ENCODE data around the gene HOXD4. TPM values are rescaled to one million over a fixed set of nuclear protein-coding genes. Genes with fewer than 3 reads are reported as not detected.

The HOXD4 gene
- total and polyA plus RNA-seq, 3 donors from 2014 or later = 2.7 to 13.3 (median 11.5) TPM

DNA sequence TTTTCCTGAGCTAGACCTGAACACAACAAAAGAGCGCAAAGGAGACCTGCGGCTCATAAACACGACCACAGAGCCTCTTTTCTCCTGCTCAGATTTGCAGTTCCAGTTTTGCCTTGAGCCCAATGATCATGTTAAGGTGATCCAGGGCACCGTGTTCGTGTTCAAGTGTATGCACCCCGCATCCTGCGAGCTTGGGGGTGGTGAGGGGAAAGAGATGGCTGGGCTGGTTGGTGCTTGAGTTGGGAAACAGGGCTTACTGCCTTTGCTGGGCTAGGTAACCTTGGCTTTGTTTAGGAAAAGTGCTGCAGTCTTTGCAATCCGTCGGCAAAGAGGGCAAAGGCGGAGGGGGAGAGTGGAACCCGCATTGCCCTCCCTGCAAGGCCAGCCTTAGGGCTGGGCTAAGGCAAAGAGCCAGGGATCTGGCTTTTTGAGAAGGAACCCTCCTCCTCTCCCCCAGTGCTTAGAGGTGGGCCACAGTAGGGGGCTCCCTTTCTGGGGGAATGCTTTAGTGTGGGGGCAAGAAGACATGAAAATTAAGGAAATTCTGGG, 33.5 kb upstream of the HOXD4 start:
- Histone ChIP-seq H3K9me3 (no peaks in the 10 kb centered on the region), H3K27ac (peak overlapping the region; percentile 95 to 98), H3K27me3 (no peaks in the 10 kb centered on the region), H3K4me1 (no peaks in the 10 kb centered on the region), H3K4me3 (peak overlapping the region; percentile 46 to 51), H3K36me3 (ENCODE audit: low read depth, missing control alignments) (no peaks in the 10 kb centered on the region)
- WGBS, 2 donors = 6 to 10% methylated on average over 11 of the region's 11 CpGs
- no peak for DNase-seq
- no peak for TF ChIP-seq POLR2A (IDR thresholded peaks at IDR 0.05)
- TF ChIP-seq, protein P1, sequence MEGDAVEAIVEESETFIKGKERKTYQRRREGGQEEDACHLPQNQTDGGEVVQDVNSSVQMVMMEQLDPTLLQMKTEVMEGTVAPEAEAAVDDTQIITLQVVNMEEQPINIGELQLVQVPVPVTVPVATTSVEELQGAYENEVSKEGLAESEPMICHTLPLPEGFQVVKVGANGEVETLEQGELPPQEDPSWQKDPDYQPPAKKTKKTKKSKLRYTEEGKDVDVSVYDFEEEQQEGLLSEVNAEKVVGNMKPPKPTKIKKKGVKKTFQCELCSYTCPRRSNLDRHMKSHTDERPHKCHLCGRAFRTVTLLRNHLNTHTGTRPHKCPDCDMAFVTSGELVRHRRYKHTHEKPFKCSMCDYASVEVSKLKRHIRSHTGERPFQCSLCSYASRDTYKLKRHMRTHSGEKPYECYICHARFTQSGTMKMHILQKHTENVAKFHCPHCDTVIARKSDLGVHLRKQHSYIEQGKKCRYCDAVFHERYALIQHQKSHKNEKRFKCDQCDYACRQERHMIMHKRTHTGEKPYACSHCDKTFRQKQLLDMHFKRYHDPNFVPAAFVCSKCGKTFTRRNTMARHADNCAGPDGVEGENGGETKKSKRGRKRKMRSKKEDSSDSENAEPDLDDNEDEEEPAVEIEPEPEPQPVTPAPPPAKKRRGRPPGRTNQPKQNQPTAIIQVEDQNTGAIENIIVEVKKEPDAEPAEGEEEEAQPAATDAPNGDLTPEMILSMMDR (IDR thresholded peaks at IDR 0.05) = no peak
- intact Hi-C loops (cut with DNase I; ENCODE audit: low total_unique reads) = no loop called here

DNA sequence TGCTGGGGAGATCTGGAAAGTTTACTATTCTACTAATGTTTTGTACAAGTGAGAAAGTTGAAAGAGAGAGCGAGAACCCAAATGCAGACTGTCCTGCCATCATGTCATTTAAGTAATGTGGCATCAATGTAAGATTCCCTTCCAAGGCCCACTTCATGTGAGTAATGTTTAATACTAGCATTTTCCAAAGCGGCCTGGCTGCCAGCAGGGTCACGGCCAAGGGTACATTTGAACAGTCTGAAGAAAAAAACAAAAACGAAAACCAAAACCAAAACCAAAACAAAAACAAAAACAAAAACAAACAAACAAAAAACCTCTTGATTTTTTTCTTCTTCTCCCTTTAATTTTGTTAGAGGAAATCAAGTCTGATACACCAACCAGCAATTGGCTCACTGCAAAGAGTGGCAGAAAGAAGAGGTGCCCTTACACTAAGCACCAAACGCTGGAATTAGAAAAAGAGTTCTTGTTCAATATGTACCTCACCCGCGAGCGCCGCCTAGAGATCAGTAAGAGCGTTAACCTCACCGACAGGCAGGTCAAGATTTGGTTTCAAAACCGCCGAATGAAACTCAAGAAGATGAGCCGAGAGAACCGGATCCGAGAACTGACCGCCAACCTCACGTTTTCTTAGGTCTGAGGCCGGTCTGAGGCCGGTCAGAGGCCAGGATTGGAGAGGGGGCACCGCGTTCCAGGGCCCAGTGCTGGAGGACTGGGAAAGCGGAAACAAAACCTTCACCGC, 32.6 kb upstream of the HOXD4 start:
- Histone ChIP-seq H3K4me1 (no peaks in the 10 kb centered on the region), H3K9me3 (no peaks in the 10 kb centered on the region), H3K36me3 (ENCODE audit: low read depth, missing control alignments) (no peaks in the 10 kb centered on the region), H3K4me3 (peak overlapping the region; percentile 46 to 51), H3K27ac (peak overlapping the region; percentile 95 to 98), H3K27me3 (no peaks in the 10 kb centered on the region)
- TF ChIP-seq, protein P1 (IDR thresholded peaks at IDR 0.05) = peak; percentile 42 to 67 (median 61)
- TF ChIP-seq POLR2A (IDR thresholded peaks at IDR 0.05) = no peak
- peak; percentile 87 for DNase-seq
- intact Hi-C loops (cut with DNase I; ENCODE audit: low total_unique reads) = no loop called here
- WGBS, 2 donors = 6 to 12% methylated on average over 24 of the region's 24 CpGs

DNA sequence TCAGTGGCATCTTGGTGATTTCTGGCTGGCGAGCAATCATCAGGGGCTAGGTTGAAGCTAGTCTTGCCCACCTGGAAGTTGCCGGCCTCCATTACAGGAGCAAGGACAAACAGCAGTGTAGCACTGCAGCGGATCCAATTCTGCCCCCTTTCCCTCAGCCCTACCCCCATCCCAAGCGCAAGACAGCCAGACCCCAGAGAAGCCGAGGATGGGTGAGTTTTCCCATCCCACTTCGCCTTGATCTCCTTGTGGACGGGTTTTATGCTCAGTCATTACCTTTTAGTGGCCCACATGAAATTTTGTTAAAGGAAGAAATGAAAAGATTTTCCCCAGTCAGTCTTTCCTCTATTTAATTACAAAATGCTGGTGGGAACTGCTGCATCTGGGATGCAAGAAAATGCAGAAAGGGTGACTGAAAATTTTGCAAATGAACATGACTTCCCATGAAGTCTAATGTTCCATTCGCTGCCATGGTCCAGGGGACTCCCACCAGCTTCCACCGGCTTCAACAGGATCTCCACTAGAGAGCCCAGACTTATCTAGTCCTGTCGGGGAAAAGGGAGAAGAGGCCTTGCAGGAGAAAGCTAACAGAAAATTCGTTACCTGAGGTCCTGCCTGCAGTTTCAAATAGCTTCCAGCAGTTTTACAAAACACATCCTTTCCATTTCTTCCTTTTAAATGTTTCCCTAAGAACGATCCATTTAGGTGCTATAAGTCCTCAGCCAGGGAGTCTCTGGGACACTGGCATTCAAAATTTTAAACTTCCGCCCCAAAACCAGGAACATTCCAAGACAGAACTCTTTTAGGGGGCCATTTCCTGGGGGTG, 30.8 kb upstream of the HOXD4 start:
- peak overlapping the region; percentile 95 to 98 for H3K27ac ChIP-seq
- H3K9me3 ChIP-seq = no peaks in the 10 kb centered on the region
- DNase-seq = no peak
- no peaks in the 10 kb centered on the region for H3K4me1 ChIP-seq
- intact Hi-C loops (cut with DNase I; ENCODE audit: low total_unique reads) = loop anchor here (10.0 kb wide), 1 partner anchor 1034 kb away; no protein-coding TSS in a partner anchor
- WGBS, 2 donors = 30 to 34% methylated on average over 13 of the region's 13 CpGs
- H3K27me3 ChIP-seq = no peaks in the 10 kb centered on the region
- TF ChIP-seq, protein P1 (IDR thresholded peaks at IDR 0.05) = no peak
- H3K4me3 ChIP-seq = peak overlapping the region; percentile 76 to 78
- H3K36me3 ChIP-seq (ENCODE audit: low read depth, missing control alignments) = no peaks in the 10 kb centered on the region

DNA sequence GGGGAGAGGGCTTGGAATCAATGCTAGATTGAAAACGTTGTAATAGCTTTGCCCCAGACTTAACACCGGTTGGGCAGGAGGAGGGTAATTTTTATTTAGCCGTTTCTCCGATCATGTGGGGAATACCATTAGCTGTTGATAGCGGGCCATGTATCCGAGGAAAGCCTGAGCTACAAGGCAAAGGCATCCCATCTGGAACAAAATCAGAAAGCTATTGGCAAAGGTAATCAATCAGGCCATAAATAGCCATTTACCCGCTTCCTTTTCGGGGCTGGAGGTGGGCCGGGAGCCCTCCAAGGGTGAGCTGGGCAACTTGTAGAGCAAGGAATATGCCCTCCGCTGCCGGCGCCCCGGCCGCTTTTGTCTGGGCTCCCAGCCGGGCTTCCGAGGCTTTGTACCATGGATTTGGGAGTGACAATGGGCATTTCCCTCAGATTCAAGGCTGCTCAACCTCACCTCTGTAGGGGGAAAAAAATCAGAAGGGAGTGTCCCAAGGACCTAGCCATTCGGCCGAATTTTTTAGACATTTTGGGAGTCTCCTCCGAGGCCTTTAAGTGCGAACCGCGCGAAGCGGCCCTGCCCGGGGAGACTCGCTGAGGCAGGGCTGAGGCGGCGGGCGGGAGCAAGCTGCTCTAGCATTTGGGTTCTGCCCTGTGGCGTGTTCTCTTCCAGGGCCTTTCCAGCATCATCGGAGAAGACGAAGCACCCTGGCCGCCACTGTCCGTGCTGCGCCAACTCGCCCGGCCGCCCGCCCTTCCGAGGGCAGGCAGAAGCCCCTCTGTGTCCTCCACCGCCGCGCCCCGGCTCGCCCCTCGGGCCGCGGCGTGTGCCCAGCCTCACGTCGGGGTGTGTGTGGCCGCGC, 29.9 kb upstream of the HOXD4 start:
- H3K27me3 ChIP-seq = no peaks in the 10 kb centered on the region
- H3K4me1 ChIP-seq = no peaks in the 10 kb centered on the region
- intact Hi-C loops (cut with DNase I; ENCODE audit: low total_unique reads) = loop anchor here (10.0 kb wide), 1 partner anchor 1033 kb away; no protein-coding TSS in a partner anchor
- DNase-seq = no peak
- peak overlapping the region; percentile 76 to 78 for H3K4me3 ChIP-seq
- WGBS, 2 donors = 5 to 8% methylated on average over 25 to 53 of the region's 53 CpGs
- H3K36me3 ChIP-seq (ENCODE audit: low read depth, missing control alignments) = no peaks in the 10 kb centered on the region
- H3K27ac ChIP-seq = peak overlapping the region; percentile 95 to 98
- H3K9me3 ChIP-seq = no peaks in the 10 kb centered on the region
- no peak for TF ChIP-seq POLR2A (IDR thresholded peaks at IDR 0.05)
- TF ChIP-seq, protein P1 (IDR thresholded peaks at IDR 0.05) = no peak
